Stimulated activated CD4-positive, alpha-beta T cell treated with anti-CD3 and anti-CD28 coated beads, Interleukin-15, amount 100 ng/mL, for 48 hours (primary cell): Measurements from ENCODE around the gene CNOT9.

ENCODE experiments used
- DNase-seq, 2 donors: peaks; one replicate each; pipeline ENCODE4 v3.0.0-alpha.2; 2020; ENCODE audit warnings: low read depth in 2 of 2

The CNOT9 gene

DNA sequence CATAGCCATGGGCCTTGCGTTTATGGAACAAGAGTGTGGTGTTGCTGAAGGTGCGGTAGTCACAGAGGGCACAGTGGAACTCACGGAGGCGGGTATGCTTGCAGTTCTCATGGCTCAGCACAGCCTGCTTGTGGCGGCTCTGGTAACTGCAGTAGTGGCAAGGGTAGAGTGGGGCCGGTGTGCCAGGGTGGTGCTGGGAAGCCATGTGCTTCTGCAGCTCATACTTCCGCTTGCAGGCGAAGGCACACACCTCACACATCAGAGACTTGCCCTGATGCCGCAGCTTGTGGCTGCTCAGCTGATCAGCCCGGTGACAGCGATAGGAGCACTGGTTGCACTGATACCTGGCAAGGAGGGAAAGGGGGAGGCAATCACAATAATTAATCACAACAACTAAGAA, 76.1 kb downstream of the CNOT9 start:
- DNase-seq = no peak

DNA sequence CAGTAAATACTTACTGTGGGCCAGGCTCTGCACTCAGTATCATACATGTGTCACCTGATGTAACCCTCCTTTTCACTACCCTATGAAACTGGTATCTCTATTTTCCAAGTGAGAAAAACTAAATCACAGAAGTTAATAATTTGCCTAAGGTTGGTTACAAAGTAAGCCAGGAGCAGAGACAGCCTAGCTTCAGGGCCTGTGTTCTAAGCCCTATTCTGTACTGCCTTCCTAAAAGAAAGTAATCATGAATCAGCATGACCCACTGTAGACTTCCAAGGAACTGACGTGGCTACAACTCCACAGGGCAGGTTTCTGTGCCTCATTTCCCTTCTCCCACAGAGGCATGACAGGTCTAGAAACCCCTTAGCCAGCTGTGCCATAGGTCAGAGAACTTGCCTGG, 76.5 kb downstream of the CNOT9 start:
- DNase-seq = no peak
